ENCODE measurements around the gene DIPK1C. TPM values are rescaled to one million over a fixed set of nuclear protein-coding genes. Genes with fewer than 3 reads are reported as not detected.

Gene DIPK1C
- total RNA-seq, 1 donor from 2014 or later: not detected

- no peak overlapping the region for H3K4me3 ChIP-seq (ENCODE audit: low read depth, low read length)
- no peak for DNase-seq (ENCODE audit: low read depth)
- no peak for TF ChIP-seq CTCF (conservative IDR thresholded peaks at IDR 0.05; ENCODE audit: low read depth, low read length)
Observed at GRCh38 chr18:74410441-74410992, 46.6 kb downstream of the DIPK1C start.

DNA sequence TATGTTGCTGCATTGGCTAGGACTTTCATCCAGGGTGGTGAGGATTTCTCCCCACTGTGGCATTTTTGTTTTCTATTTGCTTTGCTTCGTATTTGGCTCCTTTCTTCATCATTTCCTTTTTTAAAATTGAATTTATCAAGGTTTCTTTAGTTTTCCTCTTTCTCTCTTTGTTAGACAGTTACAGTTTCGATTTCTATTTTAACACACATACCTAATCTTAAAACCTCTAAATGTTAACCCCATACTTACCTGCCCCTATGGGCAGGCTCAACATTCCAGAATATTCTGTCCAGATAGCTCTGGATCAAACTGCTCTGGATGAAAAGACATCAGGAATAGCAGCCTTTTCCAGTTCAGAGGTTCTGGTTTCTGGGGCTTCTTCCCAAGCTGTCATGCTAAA is 49.2 kb downstream of the DIPK1C start:
- TF ChIP-seq CTCF (conservative IDR thresholded peaks at IDR 0.05; ENCODE audit: low read depth, low read length): no peak
- no peak for DNase-seq (ENCODE audit: low read depth)
- H3K4me3 ChIP-seq (ENCODE audit: low read depth, low read length): no peak overlapping the region

GRCh38 chr18:74402806-74403433 is 54.2 kb downstream of the DIPK1C start:
- no peak for DNase-seq (ENCODE audit: low read depth)
- TF ChIP-seq CTCF (conservative IDR thresholded peaks at IDR 0.05; ENCODE audit: low read depth, low read length): no peak
- no peak overlapping the region for H3K4me3 ChIP-seq (ENCODE audit: low read depth, low read length)

DNA sequence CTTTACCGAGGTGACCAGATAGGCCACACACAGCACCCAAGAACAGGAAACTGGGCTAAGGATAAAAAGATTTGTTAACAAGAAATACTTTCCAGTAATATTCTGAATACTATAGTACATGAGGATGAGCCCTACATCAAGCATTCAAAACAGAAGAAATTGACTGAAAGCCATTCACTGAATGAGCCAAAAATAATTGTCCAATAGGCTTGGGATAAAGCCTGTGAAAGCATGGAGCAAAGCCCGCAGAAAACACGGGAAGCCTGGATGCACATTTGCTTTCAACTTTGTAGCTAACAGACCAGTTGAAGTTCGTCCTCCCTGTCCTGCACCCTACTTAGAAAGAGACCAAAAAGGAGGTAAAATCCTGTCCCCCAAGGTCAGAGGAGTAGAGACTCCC is 56.3 kb downstream of the DIPK1C start:
- no peak overlapping the region for H3K4me3 ChIP-seq (ENCODE audit: low read depth, low read length)
- no peak for TF ChIP-seq CTCF (conservative IDR thresholded peaks at IDR 0.05; ENCODE audit: low read depth, low read length)
- DNase-seq (ENCODE audit: low read depth): no peak

GRCh38 chr18:74399091-74399887 is 57.8 kb downstream of the DIPK1C start:
- TF ChIP-seq CTCF (conservative IDR thresholded peaks at IDR 0.05; ENCODE audit: low read depth, low read length): no peak
- no peak for DNase-seq (ENCODE audit: low read depth)
- no peak overlapping the region for H3K4me3 ChIP-seq (ENCODE audit: low read depth, low read length)

DNA sequence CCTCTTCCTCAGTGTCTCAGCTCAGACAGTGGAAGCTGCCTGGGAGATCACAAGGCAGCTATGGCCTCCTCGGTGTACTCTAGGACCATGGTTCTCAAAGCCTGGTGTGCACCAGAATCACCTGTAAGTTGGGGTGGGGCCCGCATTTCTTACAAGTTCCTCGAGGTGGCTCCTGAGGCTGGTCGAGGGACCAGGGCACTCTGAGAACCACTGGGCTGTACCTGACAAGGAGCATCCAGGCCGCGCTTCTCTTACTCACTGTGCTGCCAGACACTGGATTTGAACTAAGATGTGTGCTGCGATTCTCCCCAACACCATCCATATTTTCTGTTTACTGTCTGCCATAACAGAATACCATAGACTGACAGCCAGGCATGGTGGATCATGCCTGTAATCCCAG is 59.5 kb downstream of the DIPK1C start:
- no peak for DNase-seq (ENCODE audit: low read depth)
- H3K4me3 ChIP-seq (ENCODE audit: low read depth, low read length): no peak overlapping the region
- no peak for TF ChIP-seq CTCF (conservative IDR thresholded peaks at IDR 0.05; ENCODE audit: low read depth, low read length)

All from epithelial cell of proximal tubule (primary cell).